ENCODE data around the gene MICAL3. TPM values are rescaled to one million over a fixed set of nuclear protein-coding genes. Genes with fewer than 3 reads are reported as not detected.
A peak's percentile ranks its signal among the peaks of the same experiment; 100 is the strongest.

The MICAL3 gene
- total and polyA plus RNA-seq, 9 of the 15 experiments (the other 6 are each of a cell fraction or from before 2014, with no cell fraction given) = 0.53 to 32.1 (median 12.3) TPM

DNA sequence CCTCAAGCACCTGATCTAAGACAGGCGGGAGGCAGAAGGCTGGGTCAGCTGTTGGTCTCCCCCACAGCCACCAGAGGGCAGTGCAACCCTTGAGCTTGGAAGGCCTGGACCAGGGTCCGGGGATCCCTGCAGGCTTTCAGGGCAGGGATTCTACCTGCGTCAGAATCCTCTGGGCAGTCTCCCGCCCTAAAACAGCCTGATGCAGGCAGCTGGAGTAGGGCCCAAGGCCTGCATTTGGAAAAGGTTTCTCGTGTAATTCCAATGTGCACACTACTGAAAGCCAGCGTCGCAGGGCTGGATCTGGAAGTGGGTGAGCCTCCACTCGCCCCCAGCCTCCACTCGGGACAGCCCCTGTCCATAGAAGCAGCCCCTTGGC, 281.8 kb downstream of the MICAL3 start (continued):
- TF ChIP-seq, protein P1, sequence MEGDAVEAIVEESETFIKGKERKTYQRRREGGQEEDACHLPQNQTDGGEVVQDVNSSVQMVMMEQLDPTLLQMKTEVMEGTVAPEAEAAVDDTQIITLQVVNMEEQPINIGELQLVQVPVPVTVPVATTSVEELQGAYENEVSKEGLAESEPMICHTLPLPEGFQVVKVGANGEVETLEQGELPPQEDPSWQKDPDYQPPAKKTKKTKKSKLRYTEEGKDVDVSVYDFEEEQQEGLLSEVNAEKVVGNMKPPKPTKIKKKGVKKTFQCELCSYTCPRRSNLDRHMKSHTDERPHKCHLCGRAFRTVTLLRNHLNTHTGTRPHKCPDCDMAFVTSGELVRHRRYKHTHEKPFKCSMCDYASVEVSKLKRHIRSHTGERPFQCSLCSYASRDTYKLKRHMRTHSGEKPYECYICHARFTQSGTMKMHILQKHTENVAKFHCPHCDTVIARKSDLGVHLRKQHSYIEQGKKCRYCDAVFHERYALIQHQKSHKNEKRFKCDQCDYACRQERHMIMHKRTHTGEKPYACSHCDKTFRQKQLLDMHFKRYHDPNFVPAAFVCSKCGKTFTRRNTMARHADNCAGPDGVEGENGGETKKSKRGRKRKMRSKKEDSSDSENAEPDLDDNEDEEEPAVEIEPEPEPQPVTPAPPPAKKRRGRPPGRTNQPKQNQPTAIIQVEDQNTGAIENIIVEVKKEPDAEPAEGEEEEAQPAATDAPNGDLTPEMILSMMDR (IDR thresholded peaks at IDR 0.05 in 2 of 3, conservative IDR thresholded peaks at IDR 0.05 in 1 of 3; ENCODE audit: insufficient read depth in 2 of 3, low read depth in 1 of 3, low read length in 3 of 3) = peak; percentile 89 to 95 (median 93)
- TF ChIP-seq XRCC5 (IDR thresholded peaks at IDR 0.05; ENCODE audit: low read depth, low read length) (0 out of 2 replicates have a peak, but pooled peaks have one; percentile 51), ZNF41 (CRISPR knock-in tag; conservative IDR thresholded peaks at IDR 0.05) (no peak), SNIP1 (IDR thresholded peaks at IDR 0.05; ENCODE audit: low read depth) (no peak), ZNF696 (CRISPR knock-in tag; conservative IDR thresholded peaks at IDR 0.05) (no peak), SLC30A9 (CRISPR knock-in tag; IDR thresholded peaks at IDR 0.05) (no peak), RCOR1 (IDR thresholded peaks at IDR 0.05; ENCODE audit: borderline replicate concordance in 1 of 2, low read depth in 2 of 2, low read length in 2 of 2) (peak in 1 of 2 experiments; percentile 5; a peak in 1 of 4 replicates), BHLHE40 (IDR thresholded peaks at IDR 0.05; ENCODE audit: low read length) (peak; percentile 39; the same call in 1 of the 2 replicates), ZSCAN29 (IDR thresholded peaks at IDR 0.05) (no peak), CTBP1 (IDR thresholded peaks at IDR 0.05; ENCODE audit: borderline replicate concordance) (peak; percentile 16; the same call in 1 of the 2 replicates), STAG1 (CRISPR knock-in tag; IDR thresholded peaks at IDR 0.05; ENCODE audit: borderline replicate concordance) (peak; percentile 55; the same call in 1 of the 2 replicates), SIX5 (IDR thresholded peaks at IDR 0.05; ENCODE audit: borderline replicate concordance in 1 of 2, insufficient read depth in 1 of 2, low read depth in 1 of 2, low read length in 2 of 2) (no peak), ZNF408 (CRISPR knock-in tag; IDR thresholded peaks at IDR 0.05; ENCODE audit: low read depth) (no peak), RB1 (IDR thresholded peaks at IDR 0.05; ENCODE audit: low read depth) (peak; percentile 73), SMARCA5 (IDR thresholded peaks at IDR 0.05) (no peak), RAD21 (CRISPR knock-in tag; conservative IDR thresholded peaks at IDR 0.05 in 1 of 2, IDR thresholded peaks at IDR 0.05 in 1 of 2) (peak; percentile 74 to 93), JUND (IDR thresholded peaks at IDR 0.05; ENCODE audit: borderline replicate concordance, low read depth, low read length) (peak; percentile 43; the same call in 1 of the 2 replicates), JUND (tag; IDR thresholded peaks at IDR 0.05; ENCODE audit: borderline replicate concordance, low read depth, low read length) (no peak; the same call in 2 of the 3 replicates), E2F3 (CRISPR knock-in tag; IDR thresholded peaks at IDR 0.05) (no peak), ZBTB8A (IDR thresholded peaks at IDR 0.05; ENCODE audit: partially characterized antibody) (no peak), MTA1 (IDR thresholded peaks at IDR 0.05; ENCODE audit: borderline replicate concordance) (no peak)
- TF ChIP-seq, protein P2, sequence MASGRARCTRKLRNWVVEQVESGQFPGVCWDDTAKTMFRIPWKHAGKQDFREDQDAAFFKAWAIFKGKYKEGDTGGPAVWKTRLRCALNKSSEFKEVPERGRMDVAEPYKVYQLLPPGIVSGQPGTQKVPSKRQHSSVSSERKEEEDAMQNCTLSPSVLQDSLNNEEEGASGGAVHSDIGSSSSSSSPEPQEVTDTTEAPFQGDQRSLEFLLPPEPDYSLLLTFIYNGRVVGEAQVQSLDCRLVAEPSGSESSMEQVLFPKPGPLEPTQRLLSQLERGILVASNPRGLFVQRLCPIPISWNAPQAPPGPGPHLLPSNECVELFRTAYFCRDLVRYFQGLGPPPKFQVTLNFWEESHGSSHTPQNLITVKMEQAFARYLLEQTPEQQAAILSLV (tag; IDR thresholded peaks at IDR 0.05) = no peak
- TF ChIP-seq, protein P3, sequence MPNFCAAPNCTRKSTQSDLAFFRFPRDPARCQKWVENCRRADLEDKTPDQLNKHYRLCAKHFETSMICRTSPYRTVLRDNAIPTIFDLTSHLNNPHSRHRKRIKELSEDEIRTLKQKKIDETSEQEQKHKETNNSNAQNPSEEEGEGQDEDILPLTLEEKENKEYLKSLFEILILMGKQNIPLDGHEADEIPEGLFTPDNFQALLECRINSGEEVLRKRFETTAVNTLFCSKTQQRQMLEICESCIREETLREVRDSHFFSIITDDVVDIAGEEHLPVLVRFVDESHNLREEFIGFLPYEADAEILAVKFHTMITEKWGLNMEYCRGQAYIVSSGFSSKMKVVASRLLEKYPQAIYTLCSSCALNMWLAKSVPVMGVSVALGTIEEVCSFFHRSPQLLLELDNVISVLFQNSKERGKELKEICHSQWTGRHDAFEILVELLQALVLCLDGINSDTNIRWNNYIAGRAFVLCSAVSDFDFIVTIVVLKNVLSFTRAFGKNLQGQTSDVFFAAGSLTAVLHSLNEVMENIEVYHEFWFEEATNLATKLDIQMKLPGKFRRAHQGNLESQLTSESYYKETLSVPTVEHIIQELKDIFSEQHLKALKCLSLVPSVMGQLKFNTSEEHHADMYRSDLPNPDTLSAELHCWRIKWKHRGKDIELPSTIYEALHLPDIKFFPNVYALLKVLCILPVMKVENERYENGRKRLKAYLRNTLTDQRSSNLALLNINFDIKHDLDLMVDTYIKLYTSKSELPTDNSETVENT (CRISPR knock-in tag; IDR thresholded peaks at IDR 0.05) = no peak
- TF ChIP-seq, protein P4, sequence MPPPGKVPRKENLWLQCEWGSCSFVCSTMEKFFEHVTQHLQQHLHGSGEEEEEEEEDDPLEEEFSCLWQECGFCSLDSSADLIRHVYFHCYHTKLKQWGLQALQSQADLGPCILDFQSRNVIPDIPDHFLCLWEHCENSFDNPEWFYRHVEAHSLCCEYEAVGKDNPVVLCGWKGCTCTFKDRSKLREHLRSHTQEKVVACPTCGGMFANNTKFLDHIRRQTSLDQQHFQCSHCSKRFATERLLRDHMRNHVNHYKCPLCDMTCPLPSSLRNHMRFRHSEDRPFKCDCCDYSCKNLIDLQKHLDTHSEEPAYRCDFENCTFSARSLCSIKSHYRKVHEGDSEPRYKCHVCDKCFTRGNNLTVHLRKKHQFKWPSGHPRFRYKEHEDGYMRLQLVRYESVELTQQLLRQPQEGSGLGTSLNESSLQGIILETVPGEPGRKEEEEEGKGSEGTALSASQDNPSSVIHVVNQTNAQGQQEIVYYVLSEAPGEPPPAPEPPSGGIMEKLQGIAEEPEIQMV (tag; conservative IDR thresholded peaks at IDR 0.05; ENCODE audit: low read depth) = no peak

Measured in K562 (cell line).